Gastroesophageal sphincter (tissue), 4 donors: ENCODE results near the gene SLC35F3. TPM values are rescaled to one million over a fixed set of nuclear protein-coding genes. Genes with fewer than 3 reads are reported as not detected.
A peak's percentile ranks its signal among the peaks of the same experiment; 100 is the strongest.

Source experiments
- ATAC-seq: fragments of 150-250 bp; one replicate; pipeline ENCODE4 v1.9.1; 2016; ENCODE audit warnings: mild to moderate bottlenecking, moderate library complexity
- H3K27ac ChIP-seq, 4 donors: fragments of 200-600 bp; sonication (generic) in 3 of 4; 1 replicate in 3 of 4; 2 replicates in 1 of 4; pipeline ENCODE4 v1.5.1; 2016 to 2019
- H3K27me3 ChIP-seq: fragments of 200-600 bp; sonication (generic); one replicate; pipeline ENCODE4 v1.5.1; 2019
- H3K36me3 ChIP-seq, 2 donors: fragments of 200-600 bp; sonication (generic); one replicate each; pipeline ENCODE4 v1.5.1; 2019; ENCODE audit warnings: control low read depth in 1 of 2
- H3K4me1 ChIP-seq, 3 donors: fragments of 200-600 bp; sonication (generic); 1 replicate in 2 of 3; 2 replicates in 1 of 3; pipeline ENCODE4 v1.5.1; 2016 to 2019; ENCODE audit warnings: control low read depth in 2 of 3
- H3K4me3 ChIP-seq, 2 donors: fragments of 200-600 bp; sonication (generic); one replicate each; pipeline ENCODE4 v1.5.1; 2019; ENCODE audit warnings: mild to moderate bottlenecking in 1 of 2, moderate library complexity in 1 of 2
- H3K9me3 ChIP-seq, 3 donors: fragments of 200-600 bp; sonication (generic); one replicate each; pipeline ENCODE4 v1.5.1; 2017 to 2019; ENCODE audit warnings: control low read depth in 2 of 3
- EP300 ChIP-seq: sonication (generic); formaldehyde crosslinking; IDR thresholded peaks from one replicate; pipeline ENCODE4 v1.6.1; 2017; ENCODE audit warnings: antibody characterized with exemption, mild to moderate bottlenecking
- POLR2A ChIP-seq, 2 donors: fragments of 450-650 bp; IDR thresholded peaks; one replicate each; pipeline ENCODE4 v1.6.1; 2017; ENCODE audit warnings: antibody characterized with exemption in 2 of 2, mild to moderate bottlenecking in 2 of 2, moderate library complexity in 1 of 2
- POLR2AphosphoS5 ChIP-seq: sonication (generic); formaldehyde crosslinking; IDR thresholded peaks from one replicate; pipeline ENCODE4 v1.6.1; 2017; ENCODE audit warnings: antibody characterized with exemption
- WGBS, 2 donors: methylation state at CpG; one replicate each; pipeline ENCODE4 v1.1.5; 2018; ENCODE audit warnings: low coverage in 1 of 2; 5-methylcytosine and 5-hydroxymethylcytosine counted together
- total RNA-seq, 4 donors: library from RNA; depleted of rRNA; stranded (reverse); fragments of >200 nt; gene quantifications; one replicate each; pipeline ENCODE4 v1.1.0, GENCODE V29; 2016
- TF ChIP-seq, protein P1 (sequence below), 4 experiments: fragments of 200-600 bp in 2 of 4; fragments of 450-650 bp in 2 of 4; sonication (generic) in 1 of 4; IDR thresholded peaks; one replicate each; pipeline ENCODE4 v1.5.1; 2017 to 2019; ENCODE audit warnings: antibody characterized with exemption in 4 of 4, mild to moderate bottlenecking in 2 of 4, moderate library complexity in 2 of 4

The SLC35F3 gene
- under 1 TPM in 3 of 4 donors, not detected in 1; 0.16 to 0.62 (median 0.54) TPM for total RNA-seq

DNA sequence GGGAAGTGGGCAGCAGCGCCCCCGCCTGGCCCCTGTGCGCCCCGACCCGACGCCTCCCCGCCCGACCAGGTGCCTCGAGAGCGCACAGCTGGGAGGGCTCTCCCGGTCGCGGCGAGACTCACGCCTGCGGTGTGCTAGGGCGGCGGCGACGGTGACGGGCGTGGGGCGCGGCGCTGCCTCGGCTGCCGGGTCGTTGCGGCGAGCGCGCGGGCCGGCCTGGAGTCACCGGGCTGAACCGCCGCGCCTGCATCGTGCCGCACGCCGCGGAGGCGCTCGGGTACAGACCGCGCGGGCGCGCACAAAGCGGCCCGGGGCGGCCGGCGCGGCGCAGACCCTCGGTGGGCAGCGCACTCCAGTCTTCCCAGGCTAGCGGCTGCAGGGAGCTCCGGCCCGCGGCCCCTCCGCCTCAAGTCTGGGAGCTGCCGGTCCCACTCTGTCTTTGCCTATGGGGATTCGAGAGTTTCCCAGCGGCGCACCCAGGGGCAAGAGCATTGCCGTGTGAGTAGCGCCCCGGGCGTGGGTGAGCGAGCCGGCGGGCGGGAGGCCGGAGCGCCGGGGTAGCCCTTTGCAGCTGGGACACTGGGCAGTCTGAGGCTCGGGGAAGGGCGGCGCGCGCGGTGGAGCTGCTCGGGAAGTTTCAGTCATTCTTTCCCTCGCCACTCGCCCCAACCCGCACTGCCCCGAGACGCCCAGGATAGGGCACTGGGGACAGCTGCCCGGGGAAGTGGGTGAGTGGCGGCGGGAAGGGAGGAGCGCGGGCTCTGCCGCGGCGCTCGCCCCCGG lies at the start of gene SLC35F3:
SLC35F3 (plus strand) TSS at position 44 of the 783 bp plus-strand sequence.
- Histone ChIP-seq H3K36me3 (no peaks in the 10 kb centered on the region), H3K27me3 (peaks cover 70% of the 10 kb centered on the region), H3K27ac (no peak within 1 kb of the TSS), H3K9me3 (no peaks in the 10 kb centered on the region), H3K4me1 (peaks cover 0 to 11% (median 0%) of the 10 kb centered on the region in 3 donors), H3K4me3 (no peak within 1 kb of the TSS)
- no peak for TF ChIP-seq EP300
- no peak for TF ChIP-seq POLR2A (IDR thresholded peaks at IDR 0.05)
- TF ChIP-seq, protein P1, sequence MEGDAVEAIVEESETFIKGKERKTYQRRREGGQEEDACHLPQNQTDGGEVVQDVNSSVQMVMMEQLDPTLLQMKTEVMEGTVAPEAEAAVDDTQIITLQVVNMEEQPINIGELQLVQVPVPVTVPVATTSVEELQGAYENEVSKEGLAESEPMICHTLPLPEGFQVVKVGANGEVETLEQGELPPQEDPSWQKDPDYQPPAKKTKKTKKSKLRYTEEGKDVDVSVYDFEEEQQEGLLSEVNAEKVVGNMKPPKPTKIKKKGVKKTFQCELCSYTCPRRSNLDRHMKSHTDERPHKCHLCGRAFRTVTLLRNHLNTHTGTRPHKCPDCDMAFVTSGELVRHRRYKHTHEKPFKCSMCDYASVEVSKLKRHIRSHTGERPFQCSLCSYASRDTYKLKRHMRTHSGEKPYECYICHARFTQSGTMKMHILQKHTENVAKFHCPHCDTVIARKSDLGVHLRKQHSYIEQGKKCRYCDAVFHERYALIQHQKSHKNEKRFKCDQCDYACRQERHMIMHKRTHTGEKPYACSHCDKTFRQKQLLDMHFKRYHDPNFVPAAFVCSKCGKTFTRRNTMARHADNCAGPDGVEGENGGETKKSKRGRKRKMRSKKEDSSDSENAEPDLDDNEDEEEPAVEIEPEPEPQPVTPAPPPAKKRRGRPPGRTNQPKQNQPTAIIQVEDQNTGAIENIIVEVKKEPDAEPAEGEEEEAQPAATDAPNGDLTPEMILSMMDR (IDR thresholded peaks at IDR 0.05) = no peak
- TF ChIP-seq POLR2AphosphoS5 = no peak
- peak; percentile 16 for ATAC-seq
- WGBS, 2 donors = 3% methylated on average over 6 of the region's 101 CpGs; no CpG with 5 or more reads in 1 of the 2 donors

DNA sequence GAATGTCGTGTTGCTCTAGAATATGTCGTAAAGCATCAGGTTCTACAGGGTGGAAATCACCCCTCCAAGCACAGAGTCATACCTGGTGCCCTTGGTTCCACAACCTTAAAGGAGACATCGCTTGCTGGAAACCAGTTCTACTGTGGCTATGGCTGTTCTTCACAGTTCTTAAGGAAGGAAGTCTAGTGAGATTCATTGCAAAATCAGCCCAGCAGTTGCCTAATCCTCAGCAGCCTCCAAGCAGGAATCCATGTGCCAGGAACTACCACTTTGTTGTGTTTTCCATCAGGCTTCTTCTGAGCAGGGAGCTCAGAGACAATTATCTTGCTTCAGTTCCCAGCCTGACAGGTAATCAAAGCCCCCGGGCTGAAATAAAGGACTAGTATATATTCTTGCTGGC lies 45.0 kb upstream of the SLC35F3 start:
- no peaks in the 10 kb centered on the region for H3K4me1 ChIP-seq

DNA sequence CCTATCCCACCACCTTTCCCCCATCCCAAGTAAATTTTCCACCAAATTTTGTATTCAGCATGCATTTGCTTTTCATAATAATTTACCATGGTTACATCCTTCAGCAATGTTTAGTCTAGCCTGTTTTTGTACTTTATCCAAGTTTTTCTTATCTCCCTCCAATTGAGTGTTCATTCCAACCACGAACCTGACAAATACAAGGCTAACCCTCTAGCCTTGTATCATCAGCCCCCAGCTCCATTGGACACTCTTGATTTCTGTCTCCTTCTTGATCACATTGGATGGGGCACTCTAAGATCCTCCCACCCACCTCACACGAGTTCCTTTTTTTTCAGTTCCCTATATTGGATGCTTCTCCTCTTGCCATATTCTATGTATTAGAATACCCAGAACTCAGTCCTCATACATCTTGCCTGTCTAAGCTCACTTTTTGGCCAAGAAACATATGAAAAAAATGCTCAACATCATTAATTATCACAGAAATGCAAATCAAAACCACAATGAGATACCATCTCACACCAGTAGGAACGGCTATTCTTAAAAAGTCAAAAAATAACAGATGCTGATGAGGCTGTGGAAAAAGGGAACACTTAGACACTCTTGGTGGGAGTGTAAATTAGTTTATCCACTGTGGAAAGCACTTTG lies 40.5 kb upstream of the SLC35F3 start:
- no peak for ATAC-seq
- TF ChIP-seq POLR2AphosphoS5 (no peak), EP300 (no peak), POLR2A (IDR thresholded peaks at IDR 0.05) (no peak)
- TF ChIP-seq, protein P1 (IDR thresholded peaks at IDR 0.05) = no peak
- Histone ChIP-seq H3K27me3 (peaks cover 4% of the 10 kb centered on the region), H3K36me3 (no peaks in the 10 kb centered on the region), H3K27ac (no peak overlapping the region), H3K4me1 (no peaks in the 10 kb centered on the region), H3K9me3 (peaks cover 0 to 23% (median 0%) of the 10 kb centered on the region in 3 donors), H3K4me3 (no peak overlapping the region)
- 33 to 52% methylated on average over 2 to 3 of the region's 3 CpGs for WGBS, 2 donors

More for the DNA sequence above, 45.0 kb upstream of the SLC35F3 start:
- Histone ChIP-seq H3K36me3 (no peaks in the 10 kb centered on the region), H3K27me3 (peaks cover 10% of the 10 kb centered on the region), H3K27ac (no peak overlapping the region), H3K4me3 (no peak overlapping the region), H3K9me3 (peaks cover 0 to 2% (median 0%) of the 10 kb centered on the region in 3 donors)
- TF ChIP-seq EP300 (no peak), POLR2A (IDR thresholded peaks at IDR 0.05) (no peak), POLR2AphosphoS5 (no peak)
- TF ChIP-seq, protein P1 (IDR thresholded peaks at IDR 0.05) = no peak
- WGBS, 2 donors = 65% methylated on average over 3 of the region's 4 CpGs; no CpG with 5 or more reads in 1 of the 2 donors
- ATAC-seq = no peak

DNA sequence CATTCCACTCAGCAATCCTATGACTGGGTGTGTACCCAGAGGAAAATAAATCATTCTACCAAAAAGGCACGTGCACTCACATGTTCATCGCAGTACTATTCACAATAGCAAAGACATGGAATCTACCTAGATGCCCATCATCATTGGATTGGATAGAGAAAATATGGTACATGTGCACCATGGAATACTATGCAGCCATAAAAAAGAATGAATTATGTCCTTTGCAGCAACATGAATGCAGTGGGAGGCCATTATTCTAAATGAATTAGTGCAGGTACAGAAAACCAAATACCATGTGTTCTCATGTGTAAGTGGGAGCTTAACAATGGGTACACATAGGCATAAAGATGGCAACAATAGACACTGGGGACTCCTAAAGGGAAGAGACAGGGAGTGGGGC lies 39.9 kb upstream of the SLC35F3 start:
- Histone ChIP-seq H3K4me1 (no peaks in the 10 kb centered on the region), H3K27ac (no peak overlapping the region), H3K36me3 (no peaks in the 10 kb centered on the region), H3K27me3 (peaks cover 4% of the 10 kb centered on the region), H3K9me3 (peaks cover 0 to 23% (median 0%) of the 10 kb centered on the region in 3 donors), H3K4me3 (no peak overlapping the region)
- no peak for ATAC-seq
- 85 to 100% methylated on average over 2 of the region's 2 CpGs for WGBS, 2 donors
- TF ChIP-seq POLR2AphosphoS5 (no peak), POLR2A (IDR thresholded peaks at IDR 0.05) (no peak), EP300 (no peak)
- TF ChIP-seq, protein P1 (IDR thresholded peaks at IDR 0.05) = no peak
